Naive thymus-derived CD4-positive, alpha-beta T cell (primary cell): ENCODE results near the gene KRTAP9-2. TPM values are rescaled to one million over a fixed set of nuclear protein-coding genes. Genes with fewer than 3 reads are reported as not detected.
"Not testable (repeated sequence)": the region's sequence is repeated elsewhere in the genome, so short reads cannot be mapped to it uniquely, and the experiment has no call there.

ENCODE experiments used
- ATAC-seq: fragments of 150-1000 bp; cut with Tn5 transposase; 2 replicates; pipeline ENCODE4 v1.10.0; 2021; ENCODE audit warnings: mild to moderate bottlenecking, moderate library complexity
- CTCF ChIA-PET: fragments of 350-600 bp; sonication (Branson Sonifier 250); formaldehyde crosslinking; loops from one replicate; lab custom pipeline; 2021; ENCODE audit warnings: antibody characterized with exemption; lab: Charles Lee
- POLR2A ChIA-PET: fragments of 350-600 bp; sonication (Branson Sonifier 250); formaldehyde crosslinking; loops from one replicate; lab custom pipeline; 2021; ENCODE audit warnings: antibody characterized with exemption, inconsistent platforms; lab: Charles Lee
- DNase-seq, 9 donors: peaks; one replicate each; pipeline versions ENCODE4 v3.0.0 to v3.0.0-alpha.2; 2020 to 2022; ENCODE audit warnings: mixed read lengths in 1 of 9
- H3K27ac ChIP-seq: one replicate; pipeline ENCODE4 v1.7.0; 2013; ENCODE audit warnings: mild to moderate bottlenecking, low read depth, low read length, moderate library complexity
- H3K27me3 ChIP-seq, 2 donors: one replicate each; pipeline ENCODE4 v1.7.0; 2013; ENCODE audit warnings: low read length in 2 of 2, mild to moderate bottlenecking in 2 of 2, moderate library complexity in 2 of 2; ENCODE audit not compliant: control insufficient read depth in 2 of 2, insufficient read depth in 2 of 2
- H3K36me3 ChIP-seq, 3 experiments: 1 replicate in 2 of 3; 2 replicates in 1 of 3; pipeline ENCODE4 v1.7.0; 2013; ENCODE audit warnings: low read length in 3 of 3, mild to moderate bottlenecking in 3 of 3, moderate library complexity in 1 of 3; ENCODE audit not compliant: insufficient read depth in 3 of 3, control insufficient read depth in 2 of 3
- H3K4me1 ChIP-seq, 2 donors: one replicate each; pipeline ENCODE4 v1.7.0; 2013; ENCODE audit warnings: low read length in 2 of 2, mild to moderate bottlenecking in 2 of 2, moderate library complexity in 1 of 2; ENCODE audit not compliant: control insufficient read depth in 2 of 2, insufficient read depth in 2 of 2
- H3K4me3 ChIP-seq: 2 replicates; pipeline ENCODE4 v1.7.0; 2013; ENCODE audit warnings: mild to moderate bottlenecking, low read length
- H3K9me3 ChIP-seq, 3 experiments: 1 replicate in 2 of 3; 2 replicates in 1 of 3; pipeline ENCODE4 v1.7.0; 2013; ENCODE audit warnings: low read length in 3 of 3; ENCODE audit not compliant: control insufficient read depth in 2 of 3
- H3K27ac Mint-ChIP-seq, 9 donors: one replicate each; pipeline ENCODE4 v1.8.0; 2020 to 2022; ENCODE audit warnings: mixed read lengths in 9 of 9, mild to moderate bottlenecking in 8 of 9, moderate library complexity in 5 of 9, inconsistent platforms in 2 of 9
- H3K27me3 Mint-ChIP-seq, 5 donors: one replicate each; pipeline ENCODE4 v1.8.0; 2021 to 2022; ENCODE audit warnings: mixed read lengths in 5 of 5, mild to moderate bottlenecking in 1 of 5
- H3K36me3 Mint-ChIP-seq, 5 donors: one replicate each; pipeline ENCODE4 v1.8.0; 2020 to 2022; ENCODE audit warnings: mixed read lengths in 5 of 5, mild to moderate bottlenecking in 3 of 5, inconsistent platforms in 1 of 5
- H3K4me1 Mint-ChIP-seq, 7 donors: one replicate each; pipeline ENCODE4 v1.8.0; 2020 to 2022; ENCODE audit warnings: mixed read lengths in 7 of 7, mild to moderate bottlenecking in 3 of 7, inconsistent platforms in 1 of 7
- H3K4me3 Mint-ChIP-seq, 10 donors: one replicate each; pipeline ENCODE4 v1.8.0; 2020 to 2022; ENCODE audit warnings: mild to moderate bottlenecking in 10 of 10, mixed read lengths in 10 of 10, moderate library complexity in 6 of 10, inconsistent platforms in 2 of 10
- H3K9me3 Mint-ChIP-seq, 11 donors: one replicate each; pipeline ENCODE4 v1.8.0; 2020 to 2022; ENCODE audit warnings: mixed read lengths in 11 of 11, mild to moderate bottlenecking in 4 of 11, inconsistent platforms in 1 of 11, moderate library complexity in 1 of 11
- intact Hi-C, 2 donors: fragments of 100-400 bp; cut with micrococcal nuclease; formaldehyde crosslinking; loops; one replicate each; pipeline ENCODE4 v1.15.1; 2023
- polyA plus RNA-seq, 2 donors: library from polyadenylated mRNA; unstranded; fragments of 300-500 nt; fragmentation: Illumina TruSeq; gene quantifications; one replicate each; pipeline ENCODE4 v1.2.3, GENCODE V29; 2021
- total RNA-seq, 6 experiments: library from RNA in 5 of 6; stranded (reverse) in 5 of 6; gene quantifications; 1 replicate in 5 of 6; 2 replicates in 1 of 6; pipeline ENCODE4 v1.2.3 and lab custom pipeline; 2021 to 2026

The KRTAP9-2 gene
- total and polyA plus RNA-seq, 7 experiments from 2014 or later = not detected

- no peak overlapping the region for H3K4me3 ChIP-seq
- no peaks in the 10 kb centered on the region for H3K36me3 ChIP-seq
- H3K4me3 Mint-ChIP-seq = no peak overlapping the region
- H3K27ac ChIP-seq = no peak overlapping the region
- no peaks in the 10 kb centered on the region for H3K4me1 ChIP-seq
- intact Hi-C loops = loop anchor here in 1 of 2 donors (1.0 to 5.0 kb wide), 2 partner anchors 14 to 43 kb away; partner anchors contain the start of gene KRTAP16-1
- H3K27me3 Mint-ChIP-seq = peaks cover 0 to 33% (median 5%) of the 10 kb centered on the region in 5 donors
- POLR2A ChIA-PET = no interaction called here
- H3K9me3 Mint-ChIP-seq = no peaks in the 10 kb centered on the region
- CTCF ChIA-PET = no interaction called here
- H3K9me3 ChIP-seq = no peaks in the 10 kb centered on the region
- no peak for DNase-seq
- no peak overlapping the region for H3K27ac Mint-ChIP-seq
- no peaks in the 10 kb centered on the region for H3K27me3 ChIP-seq
- H3K36me3 Mint-ChIP-seq = no peaks in the 10 kb centered on the region
- H3K4me1 Mint-ChIP-seq = peaks cover 0 to 27% (median 15%) of the 10 kb centered on the region in 7 donors
- ATAC-seq = no peak
These were observed 38.2 kb downstream of the KRTAP9-2 start for GRCh38 chr17:41264599-41264998.

- ATAC-seq (no peak), DNase-seq (no peak)
- ChIA-PET CTCF (no interaction called here), POLR2A (no interaction called here)
- Mint-ChIP-seq H3K4me3 (no peak within 1 kb of the TSS), H3K27ac (no peak within 1 kb of the TSS), H3K4me1 (peaks cover 0 to 27% (median 15%) of the 10 kb centered on the region in 7 donors), H3K9me3 (no peaks in the 10 kb centered on the region), H3K27me3 (peaks cover 0 to 30% (median 5%) of the 10 kb centered on the region in 5 donors), H3K36me3 (no peaks in the 10 kb centered on the region)
- intact Hi-C loops = no loop called here
- no peaks in the 10 kb centered on the region for H3K36me3 ChIP-seq
- H3K9me3 ChIP-seq = no peaks in the 10 kb centered on the region
- H3K27ac ChIP-seq = no peak within 1 kb of the TSS
- no peaks in the 10 kb centered on the region for H3K4me1 ChIP-seq
- no peaks in the 10 kb centered on the region for H3K27me3 ChIP-seq
- H3K4me3 ChIP-seq = no peak within 1 kb of the TSS
These were observed 38.6 kb downstream of the KRTAP9-2 start, which contains the start of gene KRTAP9-6 for GRCh38 chr17:41265078-41265477. KRTAP9-6 (plus strand) TSS chr17:41265378; CDS start chr17:41265378, 0 bp downstream.

- Histone ChIP-seq H3K27ac (no peak overlapping the region), H3K4me1 (no peaks in the 10 kb centered on the region), H3K4me3 (no peak overlapping the region), H3K27me3 (no peaks in the 10 kb centered on the region), H3K9me3 (no peaks in the 10 kb centered on the region), H3K36me3 (no peaks in the 10 kb centered on the region)
- Mint-ChIP-seq H3K4me3 (no peak overlapping the region), H3K27me3 (peaks cover 0 to 22% (median 5%) of the 10 kb centered on the region in 5 donors), H3K4me1 (peaks cover 0 to 22% (median 8%) of the 10 kb centered on the region in 7 donors), H3K9me3 (no peaks in the 10 kb centered on the region), H3K27ac (no peak overlapping the region), H3K36me3 (no peaks in the 10 kb centered on the region)
- ATAC-seq (no peak), DNase-seq (no peak)
- CTCF ChIA-PET = no interaction called here
- POLR2A ChIA-PET = no interaction called here
- intact Hi-C loops = no loop called here
These were observed 41.3 kb downstream of the KRTAP9-2 start for GRCh38 chr17:41267711-41268110.

- H3K4me1 Mint-ChIP-seq = peaks cover 0 to 20% (median 2%) of the 10 kb centered on the region in 7 donors
- intact Hi-C loops = not testable (repeated sequence)
These were observed 44.9 kb downstream of the KRTAP9-2 start for GRCh38 chr17:41271323-41271722.

GRCh38 chr17:41271858-41272257, 45.4 kb downstream of the KRTAP9-2 start:
- no peaks in the 10 kb centered on the region for H3K9me3 ChIP-seq
- no peaks in the 10 kb centered on the region for H3K27me3 ChIP-seq
- Mint-ChIP-seq H3K9me3 (no peaks in the 10 kb centered on the region), H3K4me3 (no peak overlapping the region), H3K27ac (no peak overlapping the region), H3K36me3 (no peaks in the 10 kb centered on the region), H3K4me1 (peaks cover 0 to 21% (median 2%) of the 10 kb centered on the region in 7 donors), H3K27me3 (peaks cover 4 to 10% (median 5%) of the 10 kb centered on the region in 5 donors)
- H3K4me1 ChIP-seq = no peaks in the 10 kb centered on the region
- intact Hi-C loops = no loop called here
- H3K36me3 ChIP-seq = no peaks in the 10 kb centered on the region
- CTCF ChIA-PET = no interaction called here
- POLR2A ChIA-PET = no interaction called here
- H3K27ac ChIP-seq = no peak overlapping the region
- no peak overlapping the region for H3K4me3 ChIP-seq
- no peak for DNase-seq
- no peak for ATAC-seq

More at GRCh38 chr17:41271323-41271722, 44.9 kb downstream of the KRTAP9-2 start:
- H3K9me3 Mint-ChIP-seq, H3K36me3 ChIP-seq, DNase-seq, H3K9me3 ChIP-seq, H3K27ac Mint-ChIP-seq, ATAC-seq, H3K4me3 ChIP-seq, H3K4me3 Mint-ChIP-seq, H3K27ac ChIP-seq, H3K4me1 ChIP-seq, H3K27me3 ChIP-seq, H3K36me3 Mint-ChIP-seq, CTCF ChIA-PET, POLR2A ChIA-PET, H3K27me3 Mint-ChIP-seq: not testable (repeated sequence)

- Mint-ChIP-seq H3K4me1 (peaks cover 0 to 12% (median 2%) of the 10 kb centered on the region in 7 donors), H3K27me3 (peaks cover 4 to 16% (median 6%) of the 10 kb centered on the region in 5 donors)
- DNase-seq, ATAC-seq, H3K27ac Mint-ChIP-seq, H3K4me3 ChIP-seq, H3K4me1 ChIP-seq, H3K36me3 ChIP-seq, H3K27ac ChIP-seq, H3K4me3 Mint-ChIP-seq, H3K9me3 Mint-ChIP-seq, CTCF ChIA-PET, H3K36me3 Mint-ChIP-seq, H3K27me3 ChIP-seq, H3K9me3 ChIP-seq, intact Hi-C loops: not testable (repeated sequence)
- POLR2A ChIA-PET = interaction anchor here (0.6 kb wide), 1 partner anchor 14 kb away, joined by 3 read pairs; no protein-coding TSS in a partner anchor
These were observed 49.3 kb downstream of the KRTAP9-2 start, which contains the start of gene KRTAP9-7 for GRCh38 chr17:41275648-41276190. KRTAP9-7 (plus strand) TSS chr17:41275698; CDS start chr17:41275698, 0 bp downstream.
